H1 (cell line): Measurements from ENCODE around the gene GNAS. TPM values are rescaled to one million over a fixed set of nuclear protein-coding genes. Genes with fewer than 3 reads are reported as not detected.

Source experiments
- CTCF ChIA-PET: fragments of 300-600 bp; sonication (Branson Sonifier 250); formaldehyde crosslinking; loops from one replicate; lab custom pipeline; 2021; ENCODE audit not compliant: partially characterized antibody; lab: Charles Lee
- POLR2A ChIA-PET: fragments of 300-600 bp; sonication (Branson Sonifier 250); formaldehyde crosslinking; loops from one replicate; lab custom pipeline; 2021; ENCODE audit warnings: inconsistent platforms; ENCODE audit not compliant: partially characterized antibody; lab: Charles Lee
- DNase-seq, 2 experiments: peaks; one replicate each; pipeline versions ENCODE4 v3.0.0 to v3.0.0-alpha.2; 2010 to 2022; ENCODE audit warnings: low spot score in 2 of 2, low read depth in 1 of 2, mixed read lengths in 1 of 2
- FAIRE-seq: peaks from 2 replicates; lab custom pipeline; 2011; peaks lifted over from hg19 to GRCh38; lab: Jason Lieb, UNC
- H2AFZ ChIP-seq: 2 replicates; pipeline ENCODE4 v1.8.1; 2012; ENCODE audit warnings: low read length, inconsistent platforms
- H2AK5ac ChIP-seq: 2 replicates; pipeline ENCODE4 v1.6.1; 2013; ENCODE audit warnings: low read depth, low read length
- H2BK120ac ChIP-seq: replicated peaks from 2 replicates; pipeline ENCODE3; 2013; ENCODE audit warnings: low read depth, low read length, inconsistent platforms
- H2BK12ac ChIP-seq: 2 replicates; pipeline ENCODE4 v1.6.1; 2013; ENCODE audit warnings: low read depth, low read length
- H2BK15ac ChIP-seq: 2 replicates; pipeline ENCODE4 v1.6.1; 2013; ENCODE audit warnings: low read length
- H2BK20ac ChIP-seq: 2 replicates; pipeline ENCODE4 v1.6.1; 2013; ENCODE audit warnings: low read length
- H2BK5ac ChIP-seq: 2 replicates; pipeline ENCODE4 v1.6.1; 2013; ENCODE audit warnings: low read depth, low read length
- H3K14ac ChIP-seq: 2 replicates; pipeline ENCODE4 v1.6.1; 2013; ENCODE audit warnings: inconsistent platforms; ENCODE audit not compliant: insufficient read length
- H3K18ac ChIP-seq: 2 replicates; pipeline ENCODE4 v1.6.1; 2013; ENCODE audit warnings: low read length; ENCODE audit errors: extremely low read depth
- H3K23ac ChIP-seq: 2 replicates; pipeline ENCODE4 v1.6.1; 2013; ENCODE audit warnings: inconsistent platforms; ENCODE audit not compliant: insufficient read length
- H3K23me2 ChIP-seq: 2 replicates; pipeline ENCODE4 v1.6.1; 2013; ENCODE audit warnings: low read depth, low read length
- H3K27ac ChIP-seq: 2 replicates; pipeline ENCODE4 v1.6.1; 2011; ENCODE audit warnings: low read depth, low read length, inconsistent platforms
- H3K27me3 ChIP-seq, 4 experiments: replicated peaks in 1 of 4; 1 replicate in 1 of 4; 2 replicates in 3 of 4; pipeline versions ENCODE4 v1.6.1 to v1.8.1; 2011 to 2013; ENCODE audit warnings: low read length in 3 of 4, mild to moderate bottlenecking in 3 of 4, inconsistent platforms in 2 of 4, mixed read lengths in 2 of 4, moderate library complexity in 1 of 4; ENCODE audit not compliant: control insufficient read depth in 3 of 4, insufficient read depth in 3 of 4; ENCODE audit errors: extremely low read depth in 1 of 4
- H3K36me3 ChIP-seq, 4 experiments: 2 replicates each; pipeline versions ENCODE4 v1.6.1 to v1.8.1; 2011 to 2013; ENCODE audit warnings: mild to moderate bottlenecking in 4 of 4, low read length in 3 of 4, moderate library complexity in 2 of 4, control low read depth in 1 of 4, inconsistent platforms in 1 of 4; ENCODE audit not compliant: insufficient read depth in 4 of 4, control insufficient read depth in 2 of 4
- H3K4ac ChIP-seq: replicated peaks from 2 replicates; pipeline ENCODE3; 2013; ENCODE audit warnings: low read length, low read depth, mixed read lengths, inconsistent platforms; ENCODE audit not compliant: insufficient read length
- H3K4me1 ChIP-seq, 4 experiments: replicated peaks in 1 of 4; 1 replicate in 1 of 4; 2 replicates in 3 of 4; pipeline versions ENCODE4 v1.6.1 to v1.8.1; 2011 to 2013; ENCODE audit warnings: low read length in 3 of 4, inconsistent platforms in 2 of 4, mixed read lengths in 1 of 4; ENCODE audit not compliant: insufficient read depth in 4 of 4, control insufficient read depth in 3 of 4
- H3K4me2 ChIP-seq, 2 experiments: 2 replicates each; pipeline versions ENCODE4 v1.6.1 to v1.8.1; 2011 to 2013; ENCODE audit warnings: low read depth in 2 of 2, low read length in 2 of 2, control low read depth in 1 of 2, inconsistent platforms in 1 of 2, mild to moderate bottlenecking in 1 of 2; ENCODE audit not compliant: insufficient read depth in 1 of 2
- H3K4me3 ChIP-seq, 4 experiments: fragments of 200-600, 300-600 bp in 1 of 4; sonication (generic), shearing (Covaris generic), sonication (Bioruptor Twin) in 1 of 4; 2 replicates each; pipeline versions ENCODE4 v1.5.1 to v1.8.1; 2011 to 2016; ENCODE audit warnings: low read length in 4 of 4, low read depth in 3 of 4, control low read depth in 2 of 4, inconsistent platforms in 2 of 4, mild to moderate bottlenecking in 2 of 4, mixed read lengths in 1 of 4, moderate library complexity in 1 of 4; ENCODE audit not compliant: insufficient read depth in 2 of 4; ENCODE audit errors: extremely low read depth in 1 of 4
- H3K56ac ChIP-seq: replicated peaks from 2 replicates; pipeline ENCODE3; 2013; ENCODE audit warnings: low read depth, mild to moderate bottlenecking, mixed read lengths, low read length, inconsistent platforms; ENCODE audit not compliant: insufficient read length
- H3K79me1 ChIP-seq: 2 replicates; pipeline ENCODE4 v1.6.1; 2013; ENCODE audit warnings: low read depth, low read length, control low read depth
- H3K79me2 ChIP-seq, 2 experiments: 2 replicates each; pipeline versions ENCODE4 v1.6.1 to v1.8.1; 2012 to 2013; ENCODE audit warnings: low read length in 2 of 2, mild to moderate bottlenecking in 2 of 2, inconsistent platforms in 1 of 2; ENCODE audit not compliant: insufficient read depth in 2 of 2, control insufficient read depth in 1 of 2
- H3K9ac ChIP-seq, 4 experiments: replicated peaks in 1 of 4; 1 replicate in 1 of 4; 2 replicates in 3 of 4; pipeline versions ENCODE4 v1.6.1 to v1.8.1; 2011 to 2013; ENCODE audit warnings: low read depth in 3 of 4, low read length in 3 of 4, control low read depth in 2 of 4, mild to moderate bottlenecking in 2 of 4, moderate library complexity in 2 of 4, inconsistent platforms in 1 of 4; ENCODE audit errors: extremely low read depth in 1 of 4
- H3K9me3 ChIP-seq, 2 experiments: 2 replicates each; pipeline versions ENCODE4 v1.6.1 to v1.8.1; 2012 to 2013; ENCODE audit warnings: mild to moderate bottlenecking in 2 of 2, moderate library complexity in 2 of 2, control low read depth in 1 of 2, inconsistent platforms in 1 of 2, low read depth in 1 of 2, low read length in 1 of 2, mixed read lengths in 1 of 2; ENCODE audit not compliant: insufficient read depth in 2 of 2
- H4K20me1 ChIP-seq, 2 experiments: replicated peaks in 1 of 2; 2 replicates each; pipeline versions ENCODE3 to v1.8.1; 2011 to 2013; ENCODE audit warnings: inconsistent platforms in 2 of 2, low read length in 2 of 2, mild to moderate bottlenecking in 1 of 2; ENCODE audit not compliant: insufficient read depth in 2 of 2, control insufficient read depth in 1 of 2
- H4K5ac ChIP-seq: 2 replicates; pipeline ENCODE4 v1.6.1; 2013; ENCODE audit warnings: low read length, low read depth, mixed read lengths, inconsistent platforms; ENCODE audit not compliant: insufficient read length
- H4K8ac ChIP-seq: 2 replicates; pipeline ENCODE4 v1.8.0; 2013; ENCODE audit warnings: mild to moderate bottlenecking, moderate library complexity, low read length, inconsistent platforms; ENCODE audit not compliant: insufficient read depth; ENCODE audit errors: extremely low read depth
- H4K91ac ChIP-seq: replicated peaks from 2 replicates; pipeline ENCODE3; 2013; ENCODE audit warnings: low read length, mixed read lengths, inconsistent platforms; ENCODE audit not compliant: insufficient read length
- CBX5 ChIP-seq: fragments of 300-800, 300-1000 bp; sonication (generic); IDR thresholded peaks from 2 replicates; pipeline ENCODE4 v1.7.1; 2016; ENCODE audit warnings: antibody characterized with exemption, low read length, low read depth
- EZH2 ChIP-seq: fragments of 200-600 bp; sonication (generic); IDR thresholded peaks from 2 replicates; pipeline ENCODE4 v1.7.1; 2012; ENCODE audit warnings: low read depth, mild to moderate bottlenecking, moderate library complexity, low read length, inconsistent platforms; ENCODE audit not compliant: severe bottlenecking
- RNF2 ChIP-seq: fragments of 200-900, 300-1000 bp; sonication (generic); IDR thresholded peaks from 2 replicates; pipeline ENCODE4 v1.7.1; 2016; ENCODE audit warnings: borderline replicate concordance, low read depth, mild to moderate bottlenecking, antibody characterized with exemption, low read length; ENCODE audit not compliant: poor library complexity, severe bottlenecking; ENCODE audit errors: missing control alignments
- SUZ12 ChIP-seq: fragments of 200-600 bp; sonication (generic); IDR thresholded peaks from 2 replicates; pipeline ENCODE4 v1.6.1; 2012; ENCODE audit warnings: mild to moderate bottlenecking, inconsistent platforms, low read length, moderate library complexity, mixed read lengths
- WGBS, 2 experiments: shearing (Covaris generic) in 1 of 2; methylation state at CpG; one replicate each; pipeline versions ENCODE4 v1.1.6 to v1.1.7; 2013 to 2015; ENCODE audit warnings: low lambda C conversion rate in 2 of 2, mixed read lengths in 2 of 2, inconsistent platforms in 1 of 2, low coverage in 1 of 2, missing lambda C conversion rate in 1 of 2; ENCODE audit not compliant: insufficient replicate concordance in 2 of 2, insufficient coverage in 1 of 2, insufficient read length in 1 of 2; ENCODE audit errors: extremely low coverage in 1 of 2, missing lambda C conversion rate in 1 of 2; 5-methylcytosine and 5-hydroxymethylcytosine counted together
- polyA plus RNA-seq, 7 experiments: library from polyadenylated mRNA; depleted of rRNA in 3 of 7; stranded (reverse) in 5 of 7; unstranded in 2 of 7; fragments of >200 nt in 5 of 7; fragments of 200-250 nt in 2 of 7; gene quantifications; 1 replicate in 5 of 7; 2 replicates in 1 of 7; 4 replicates in 1 of 7; pipeline versions ENCODE4 v1.2.1 to v1.2.3, GENCODE V29; 2011 to 2013; ENCODE audit warnings: missing spikeins in 2 of 7, mixed read lengths in 2 of 7
- total RNA-seq: library from RNA; stranded (reverse); fragmentation: NEBNext Ultra II Directional; extraction: Animal tissue kit (Norgen Biotek cat#: 25700); gene quantifications from 2 replicates; pipeline ENCODE4 v1.2.1, GENCODE V29; 2021

The GNAS gene
- total and polyA plus RNA-seq, 2 of the 8 experiments (the other 6 are each of a cell fraction or from before 2014, with no cell fraction given): 989 to 1,613 TPM

- H2AK5ac ChIP-seq: no peak overlapping the region
- H3K36me3 ChIP-seq: peaks cover 0 to 14% (median 0%) of the 10 kb centered on the region in 4 experiments; a peak in 1 of 8 replicates
- no peak overlapping the region for H4K91ac ChIP-seq
- no peak overlapping the region for H2BK20ac ChIP-seq
- peak; percentile 70 for TF ChIP-seq RNF2
- peak; percentile 85 for TF ChIP-seq SUZ12
- no peak for TF ChIP-seq CBX5
- peak; percentile 57 for TF ChIP-seq EZH2
- TF ChIP-seq, all 59 proteins: peak for 3
- DNase-seq (no peak), FAIRE-seq (no peak)
- Histone ChIP-seq H2BK5ac (no peak overlapping the region), H4K8ac (peak overlapping the region; percentile 12; the same call in 1 of the 2 replicates), H4K5ac (no peak overlapping the region), H4K20me1 (peaks cover 0 to 4% of the 10 kb centered on the region in 2 experiments), H3K9ac (no peak overlapping the region), H3K23ac (no peak overlapping the region), H3K56ac (no peak overlapping the region), H3K79me2 (peaks cover 0 to 15% of the 10 kb centered on the region in 2 experiments; a peak in 1 of 4 replicates), H3K4ac (no peak overlapping the region), H2BK120ac (no peak overlapping the region), H2BK12ac (no peak overlapping the region), H3K4me2 (peak overlapping the region; percentile 71 to 77), H3K9me3 (no peaks in the 10 kb centered on the region; a peak in 1 of 4 replicates), H3K27me3 (peaks cover 24 to 63% (median 52%) of the 10 kb centered on the region in 4 experiments), H3K79me1 (no peaks in the 10 kb centered on the region), H2BK15ac (no peak overlapping the region), H3K4me1 (peaks cover 0 to 25% (median 15%) of the 10 kb centered on the region in 4 experiments; a peak in 6 of 7 replicates), H3K14ac (no peak overlapping the region), H3K27ac (no peak overlapping the region), H3K18ac (no peak overlapping the region), H3K4me3 (peak overlapping the region; percentile 29 to 57 (median 39); a peak in 7 of 8 replicates), H2AFZ (no peak overlapping the region), H3K23me2 (peaks cover 21% of the 10 kb centered on the region)
- CTCF ChIA-PET: interaction anchor here (0.7 to 1.9 kb wide), 2 partner anchors 11 to 352 kb away, joined by 3 to 6 read pairs; no protein-coding TSS in a partner anchor
- WGBS, 2 experiments: 53% methylated on average over 47 of the region's 57 CpGs; no CpG with 5 or more reads in 1 of the 2 experiments
- POLR2A ChIA-PET: interaction anchor here (0.7 to 13.4 kb wide), 6 partner anchors 11 to 40 kb away, joined by 3 to 163 read pairs (median 4); no protein-coding TSS in a partner anchor
Observed at GRCh38 chr20:58855506-58856389, 3.2 kb downstream of the GNAS start.
